ENCODE measurements around the gene GALNTL6. TPM values are rescaled to one million over a fixed set of nuclear protein-coding genes. Genes with fewer than 3 reads are reported as not detected.

The GALNTL6 gene
- total RNA-seq, 1 experiment from 2014 or later = not detected

GRCh38 chr4:172169871-172170270, 356.7 kb downstream of the GALNTL6 start (continued):
- TF ChIP-seq ATF3 (IDR thresholded peaks at IDR 0.05) = no peak
- no peak for TF ChIP-seq EZH2 (IDR thresholded peaks at IDR 0.05)
- TF ChIP-seq SP1 (IDR thresholded peaks at IDR 0.05; ENCODE audit: low read depth) = no peak

GRCh38 chr4:172173206-172173605, 360.0 kb downstream of the GALNTL6 start:
- no peaks in the 10 kb centered on the region for H4K20me1 ChIP-seq (ENCODE audit: insufficient read depth)
- no peaks in the 10 kb centered on the region for H3K36me3 ChIP-seq (ENCODE audit: control insufficient read depth in 1 of 2, insufficient read depth in 2 of 2, low read length in 2 of 2)
- H3K9ac ChIP-seq (ENCODE audit: low read length) = no peak overlapping the region
- ChIA-PET POLR2A (no interaction called here), RAD21 (ENCODE audit: low non-redundant PET in 1 of 2, low total read pairs in 2 of 2, uncharacterized antibody in 2 of 2, unreplicated experiment in 2 of 2) (no interaction called here), CTCF (no interaction called here)
- H3K27ac ChIP-seq (ENCODE audit: low read depth, low read length) = no peak overlapping the region
- H3K9me3 ChIP-seq (ENCODE audit: control insufficient read depth in 1 of 2, insufficient read depth in 1 of 2, low read depth in 1 of 2, low read length in 2 of 2) = no peaks in the 10 kb centered on the region
- ATAC-seq (no peak), DNase-seq (ENCODE audit: low read depth, low spot score) (no peak)
- H3K27me3 ChIP-seq (ENCODE audit: insufficient read depth, low read length) = no peaks in the 10 kb centered on the region
- H3K4me3 ChIP-seq (replicated peaks in 1 of 2; ENCODE audit: low read depth in 1 of 2, low read length in 2 of 2) = no peak overlapping the region
- no TSS peak for BruUV-seq (replicated peaks)
- intact Hi-C loops (cut with micrococcal nuclease) = no loop called here
- H3K4me1 ChIP-seq (ENCODE audit: control insufficient read depth in 1 of 2, insufficient read depth in 2 of 2, low read length in 2 of 2) = no peaks in the 10 kb centered on the region
- no peaks in the 10 kb centered on the region for H3K9me2 ChIP-seq (ENCODE audit: insufficient read depth)
- H3K4me2 ChIP-seq (ENCODE audit: low read length) = no peak overlapping the region
- no peak overlapping the region for H2AFZ ChIP-seq (ENCODE audit: low read depth, low read length, poor library complexity, severe bottlenecking)
- H3K79me2 ChIP-seq (ENCODE audit: insufficient read depth, low read length) = no peaks in the 10 kb centered on the region
- TF ChIP-seq CBX3 (IDR thresholded peaks at IDR 0.05; ENCODE audit: low read depth) = no peak
- TF ChIP-seq ZNF274 (IDR thresholded peaks at IDR 0.05; ENCODE audit: low read depth, low read length) = no peak
- no peak for TF ChIP-seq TCF7L2 (IDR thresholded peaks at IDR 0.05; ENCODE audit: borderline replicate concordance, extremely low read depth, insufficient read depth, insufficient read length)
- TF ChIP-seq JUND (IDR thresholded peaks at IDR 0.05) = no peak
- TF ChIP-seq SRF (IDR thresholded peaks at IDR 0.05; ENCODE audit: low read depth) = no peak
- no peak for TF ChIP-seq EGR1 (IDR thresholded peaks at IDR 0.05; ENCODE audit: low read depth)
- no peak for TF ChIP-seq POLR2AphosphoS5 (IDR thresholded peaks at IDR 0.05; ENCODE audit: low read depth, low read length)
- no peak for TF ChIP-seq CTCF (IDR thresholded peaks at IDR 0.05 in 2 of 3, conservative IDR thresholded peaks at IDR 0.05 in 1 of 3; ENCODE audit: borderline replicate concordance in 1 of 3, insufficient read depth in 1 of 3, low read depth in 2 of 3, low read length in 2 of 3)
- TF ChIP-seq EZH2phosphoT487 (IDR thresholded peaks at IDR 0.05; ENCODE audit: borderline replicate concordance) = no peak
